ENCODE measurements around the gene CR1L. TPM values are rescaled to one million over a fixed set of nuclear protein-coding genes. Genes with fewer than 3 reads are reported as not detected.

CR1L gene
- total and polyA plus RNA-seq, 2 of the 8 experiments (the other 6 are each of a cell fraction or from before 2014, with no cell fraction given), result 0.39 TPM; not detected in 1

- POLR2A ChIA-PET (ENCODE audit: partially characterized antibody), result no interaction called here
- Histone ChIP-seq H3K23ac (ENCODE audit: insufficient read length) (no peak overlapping the region), H2BK15ac (ENCODE audit: low read length) (no peak overlapping the region), H3K4me2 (ENCODE audit: insufficient read depth in 1 of 2, low read depth in 2 of 2, low read length in 2 of 2) (no peak overlapping the region), H2BK20ac (ENCODE audit: low read length) (no peak overlapping the region; the same call in 1 of the 2 replicates), H3K9ac (replicated peaks in 1 of 4; ENCODE audit: extremely low read depth in 1 of 4, low read depth in 3 of 4, low read length in 3 of 4) (no peak overlapping the region), H3K56ac (replicated peaks; ENCODE audit: insufficient read length, low read depth, low read length) (no peak overlapping the region), H3K14ac (ENCODE audit: insufficient read length) (no peak overlapping the region), H2BK120ac (replicated peaks; ENCODE audit: low read depth, low read length) (no peak overlapping the region), H3K79me1 (ENCODE audit: low read depth, low read length) (no peaks in the 10 kb centered on the region), H3K79me2 (ENCODE audit: control insufficient read depth in 1 of 2, insufficient read depth in 2 of 2, low read length in 2 of 2) (no peaks in the 10 kb centered on the region), H3K27ac (ENCODE audit: low read depth, low read length) (no peak overlapping the region), H4K5ac (ENCODE audit: insufficient read length, low read depth, low read length) (no peak overlapping the region), H4K8ac (ENCODE audit: extremely low read depth, insufficient read depth, low read length) (no peak overlapping the region), H3K4ac (replicated peaks; ENCODE audit: insufficient read length, low read depth, low read length) (no peak overlapping the region), H3K27me3 (replicated peaks in 1 of 4; ENCODE audit: control insufficient read depth in 3 of 4, extremely low read depth in 1 of 4, insufficient read depth in 3 of 4, low read length in 3 of 4) (no peaks in the 10 kb centered on the region), H3K4me3 (ENCODE audit: extremely low read depth in 1 of 4, insufficient read depth in 2 of 4, low read depth in 3 of 4, low read length in 4 of 4) (no peak overlapping the region), H4K20me1 (replicated peaks in 1 of 2; ENCODE audit: control insufficient read depth in 1 of 2, insufficient read depth in 2 of 2, low read length in 2 of 2) (no peaks in the 10 kb centered on the region), H2AK5ac (ENCODE audit: low read depth, low read length) (no peak overlapping the region; the same call in 1 of the 2 replicates), H3K23me2 (ENCODE audit: low read depth, low read length) (no peaks in the 10 kb centered on the region), H3K4me1 (replicated peaks in 1 of 4; ENCODE audit: control insufficient read depth in 3 of 4, insufficient read depth in 4 of 4, low read length in 3 of 4) (no peaks in the 10 kb centered on the region), H2BK12ac (ENCODE audit: low read depth, low read length) (no peak overlapping the region), H3K18ac (ENCODE audit: extremely low read depth, low read length) (no peak overlapping the region), H2BK5ac (ENCODE audit: low read depth, low read length) (no peak overlapping the region), H3K36me3 (ENCODE audit: control insufficient read depth in 2 of 4, insufficient read depth in 4 of 4, low read length in 3 of 4) (no peaks in the 10 kb centered on the region), H4K91ac (replicated peaks; ENCODE audit: insufficient read length, low read length) (no peak overlapping the region), H2AFZ (ENCODE audit: low read length) (no peak overlapping the region), H3K9me3 (ENCODE audit: insufficient read depth in 2 of 2, low read depth in 1 of 2, low read length in 1 of 2) (no peaks in the 10 kb centered on the region; a peak in 1 of 4 replicates)
- 96% methylated on average over 4 of the region's 4 CpGs; no CpG with 5 or more reads in 1 of the 2 experiments for WGBS, 2 experiments (ENCODE audit: extremely low coverage in 1 of 2, insufficient coverage in 1 of 2, insufficient read length in 1 of 2, insufficient replicate concordance in 2 of 2, low coverage in 1 of 2, low lambda C conversion rate in 2 of 2, missing lambda C conversion rate in 1 of 2)
- CTCF ChIA-PET (ENCODE audit: partially characterized antibody), result interaction anchor here (2.3 kb wide), 1 partner anchor 28 kb away, joined by 7 read pairs; no protein-coding TSS in a partner anchor
- FAIRE-seq (no peak), DNase-seq (ENCODE audit: low read depth in 1 of 2, low spot score in 2 of 2) (no peak)
- TF ChIP-seq GTF2F1 (IDR thresholded peaks at IDR 0.05; ENCODE audit: borderline replicate concordance, low read depth, low read length) (no peak), NRF1 (IDR thresholded peaks at IDR 0.05; ENCODE audit: low read depth, low read length) (no peak), GABPA (IDR thresholded peaks at IDR 0.05; ENCODE audit: borderline replicate concordance, insufficient read depth, low read length) (no peak), HDAC2 (IDR thresholded peaks at IDR 0.05; ENCODE audit: borderline replicate concordance in 1 of 2, low read depth in 2 of 2, low read length in 2 of 2) (no peak), USF2 (IDR thresholded peaks at IDR 0.05; ENCODE audit: low read length) (no peak), RNF2 (IDR thresholded peaks at IDR 0.05; ENCODE audit: borderline replicate concordance, low read depth, low read length, missing control alignments, poor library complexity, severe bottlenecking) (no peak), RXRA (IDR thresholded peaks at IDR 0.05; ENCODE audit: insufficient read depth, low read depth, low read length) (no peak), CTCF (IDR thresholded peaks at IDR 0.05; ENCODE audit: control extremely low read depth in 1 of 3, insufficient read depth in 1 of 3, low read depth in 1 of 3, low read length in 3 of 3) (no peak)
Observed at GRCh38 chr1:207647671-207648333, 2.9 kb downstream of the CR1L start.
